Cardiac muscle cell (in vitro differentiated cells and primary cell): ENCODE data around the gene ARID5B. TPM values are rescaled to one million over a fixed set of nuclear protein-coding genes. Genes with fewer than 3 reads are reported as not detected.

Experiments
- DNase-seq, 2 donors: peaks; one replicate each; pipeline versions ENCODE4 v3.0.0 to v3.0.0-alpha.2; 2010 to 2017; ENCODE audit warnings: low read depth in 1 of 2, low spot score in 1 of 2
- H3K27ac ChIP-seq: fragments of 200-600 bp; sonication (generic); 2 replicates; pipeline ENCODE4 v1.5.1; 2016
- H3K27me3 ChIP-seq: fragments of 200-600 bp; sonication (generic); 2 replicates; pipeline ENCODE4 v1.6.0; 2016; ENCODE audit warnings: control low read depth
- H3K36me3 ChIP-seq: fragments of 200-600 bp; sonication (generic); 2 replicates; pipeline ENCODE4 v1.5.1; 2016; ENCODE audit warnings: control low read depth
- H3K4me1 ChIP-seq: fragments of 200-600 bp; sonication (generic); 2 replicates; pipeline ENCODE4 v1.8.1; 2017; ENCODE audit warnings: low read depth, mild to moderate bottlenecking, mixed run types
- H3K4me3 ChIP-seq: fragments of 200-600 bp; sonication (generic); 2 replicates; pipeline ENCODE4 v1.5.1; 2016; ENCODE audit warnings: mild to moderate bottlenecking
- H3K9me3 ChIP-seq: fragments of 200-600 bp; sonication (generic); 2 replicates; pipeline ENCODE4 v1.5.1; 2017; ENCODE audit warnings: low read depth, mild to moderate bottlenecking, control low read depth
- CTCF ChIP-seq: IDR thresholded peaks from 2 replicates; pipeline ENCODE4 v1.5.1; 2012; ENCODE audit warnings: low read depth, mild to moderate bottlenecking, low read length
- polyA plus RNA-seq: library from polyadenylated mRNA; unstranded; fragments of >200 nt; fragmentation: Nextera tagmentation; extraction: Ambion mirVana; gene quantifications from 2 replicates; pipeline ENCODE4 v1.2.1, GENCODE V29; 2016
- total RNA-seq: library from RNA; depleted of rRNA; stranded (reverse); fragments of >200 nt; gene quantifications from 2 replicates; pipeline ENCODE4 v1.2.3, GENCODE V29; 2016

Gene ARID5B
- total and polyA plus RNA-seq, 2 experiments from 2014 or later, result 4.9 to 7.8 TPM

- no peaks in the 10 kb centered on the region for H3K27me3 ChIP-seq
- H3K27ac ChIP-seq, result no peak overlapping the region
- no peak for DNase-seq
- no peaks in the 10 kb centered on the region for H3K36me3 ChIP-seq
- H3K4me3 ChIP-seq, result no peak overlapping the region
- no peaks in the 10 kb centered on the region for H3K9me3 ChIP-seq
- TF ChIP-seq CTCF, result no peak
- peaks cover 9% of the 10 kb centered on the region for H3K4me1 ChIP-seq
These were observed 127.9 kb downstream of the ARID5B start for GRCh38 chr10:62029401-62029800.

GRCh38 chr10:62031507-62031906, 130.0 kb downstream of the ARID5B start:
- no peak for TF ChIP-seq CTCF

GRCh38 chr10:62033125-62033524, 131.6 kb downstream of the ARID5B start:
- no peak for TF ChIP-seq CTCF
- Histone ChIP-seq H3K36me3 (no peaks in the 10 kb centered on the region), H3K27ac (no peak overlapping the region), H3K9me3 (no peaks in the 10 kb centered on the region), H3K4me3 (no peak overlapping the region), H3K27me3 (no peaks in the 10 kb centered on the region), H3K4me1 (peaks cover 4% of the 10 kb centered on the region)
- no peak for DNase-seq

More at GRCh38 chr10:62031507-62031906, 130.0 kb downstream of the ARID5B start:
- Histone ChIP-seq H3K27ac (no peak overlapping the region), H3K36me3 (no peaks in the 10 kb centered on the region), H3K27me3 (no peaks in the 10 kb centered on the region), H3K9me3 (no peaks in the 10 kb centered on the region), H3K4me1 (peaks cover 4% of the 10 kb centered on the region), H3K4me3 (no peak overlapping the region)
- no peak for DNase-seq

- H3K9me3 ChIP-seq, result no peaks in the 10 kb centered on the region
- TF ChIP-seq CTCF, result no peak
- peaks cover 4% of the 10 kb centered on the region for H3K4me1 ChIP-seq
- H3K27ac ChIP-seq, result no peak overlapping the region
- no peak for DNase-seq
- H3K36me3 ChIP-seq, result no peaks in the 10 kb centered on the region
- H3K27me3 ChIP-seq, result no peaks in the 10 kb centered on the region
- H3K4me3 ChIP-seq, result no peak overlapping the region
These were observed 132.7 kb downstream of the ARID5B start for GRCh38 chr10:62034096-62034640.

- Histone ChIP-seq H3K27me3 (no peaks in the 10 kb centered on the region), H3K9me3 (no peaks in the 10 kb centered on the region), H3K4me3 (no peak overlapping the region), H3K4me1 (peaks cover 4% of the 10 kb centered on the region), H3K27ac (no peak overlapping the region), H3K36me3 (no peaks in the 10 kb centered on the region)
- TF ChIP-seq CTCF, result no peak
- no peak for DNase-seq
These were observed 134.9 kb downstream of the ARID5B start for GRCh38 chr10:62036186-62037081.
